Measurements from ENCODE around the gene TAOK2.

The TAOK2 gene

DNA sequence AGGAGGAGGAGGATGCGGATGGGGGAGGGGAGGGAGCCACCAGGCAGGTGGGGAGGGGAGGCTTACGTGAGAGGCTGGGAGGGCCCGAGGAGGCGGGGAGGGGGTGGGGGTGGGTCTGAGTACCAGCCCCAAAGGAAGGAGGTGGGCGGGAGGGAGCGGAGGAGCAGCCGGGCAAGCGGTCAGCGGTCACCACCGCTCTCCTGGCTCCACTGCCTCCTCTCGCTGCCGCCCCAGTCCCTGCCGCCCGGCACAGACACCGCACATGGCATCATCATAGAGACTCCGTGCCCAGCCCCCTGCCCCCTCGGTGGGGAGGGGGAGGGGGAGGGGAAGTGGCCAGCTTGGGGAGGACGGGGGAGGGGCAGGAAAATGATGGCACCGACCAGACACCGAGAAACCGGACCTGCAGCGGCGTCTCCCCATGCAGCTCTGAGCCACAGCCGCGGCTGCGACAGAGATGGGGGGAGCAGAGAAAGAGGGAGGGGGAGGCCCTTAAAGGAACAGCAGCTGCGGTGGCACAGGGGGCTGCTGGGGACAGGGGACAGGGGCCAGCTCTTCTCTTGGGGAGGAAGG lies 57.3 kb downstream of the TAOK2 start, which contains the start of gene TLCD3B:
Gene TLCD3B, minus strand, starts transcription at position 431 of the 573 bp plus-strand sequence. CDS start 744 bp downstream, outside the sequence.
- no peaks in the 10 kb centered on the region for H3K36me3 ChIP-seq (ENCODE audit: control insufficient read depth in 2 of 2, insufficient read depth in 1 of 2, low read length in 2 of 2)
- H3K4me1 ChIP-seq (ENCODE audit: control insufficient read depth, insufficient read depth, low read length) = no peaks in the 10 kb centered on the region
- ChIA-PET CTCF (interaction anchor here (0.6 to 2.3 kb wide), 22 partner anchors 8 to 955 kb away, joined by 3 to 34 read pairs (median 5); partner anchors contain the start of genes ALDOA, C16orf92, HSD3B7 and KCTD13), POLR2A (interaction anchor here (1.3 to 1.5 kb wide), 2 partner anchors 57 to 241 kb away, joined by 5 to 8 read pairs; partner anchors contain the start of genes KIF22 and TAOK2)
- H3K27ac ChIP-seq (ENCODE audit: extremely low read depth, low read depth, low read length) = no peak within 1 kb of the TSS
- TF ChIP-seq ZNF341 (tag by site-specific recombination; IDR thresholded peaks at IDR 0.05; ENCODE audit: low read depth) = peak; percentile 65
- TF ChIP-seq, protein P1, sequence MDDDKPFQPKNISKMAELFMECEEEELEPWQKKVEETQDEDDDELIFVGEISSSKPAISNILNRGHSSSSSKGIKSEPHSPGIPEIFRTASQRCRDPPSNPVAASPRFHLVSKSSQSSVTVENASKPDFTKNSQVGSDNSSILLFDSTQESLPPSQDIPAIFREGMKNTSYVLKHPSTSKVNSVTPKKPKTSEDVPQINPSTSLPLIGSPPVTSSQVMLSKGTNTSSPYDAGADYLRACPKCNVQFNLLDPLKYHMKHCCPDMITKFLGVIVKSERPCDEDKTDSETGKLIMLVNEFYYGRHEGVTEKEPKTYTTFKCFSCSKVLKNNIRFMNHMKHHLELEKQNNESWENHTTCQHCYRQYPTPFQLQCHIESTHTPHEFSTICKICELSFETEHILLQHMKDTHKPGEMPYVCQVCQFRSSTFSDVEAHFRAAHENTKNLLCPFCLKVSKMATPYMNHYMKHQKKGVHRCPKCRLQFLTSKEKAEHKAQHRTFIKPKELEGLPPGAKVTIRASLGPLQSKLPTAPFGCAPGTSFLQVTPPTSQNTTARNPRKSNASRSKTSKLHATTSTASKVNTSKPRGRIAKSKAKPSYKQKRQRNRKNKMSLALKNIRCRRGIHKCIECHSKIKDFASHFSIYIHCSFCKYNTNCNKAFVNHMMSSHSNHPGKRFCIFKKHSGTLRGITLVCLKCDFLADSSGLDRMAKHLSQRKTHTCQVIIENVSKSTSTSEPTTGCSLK (tag by site-specific recombination; IDR thresholded peaks at IDR 0.05) = no peak
- TF ChIP-seq, protein P2, sequence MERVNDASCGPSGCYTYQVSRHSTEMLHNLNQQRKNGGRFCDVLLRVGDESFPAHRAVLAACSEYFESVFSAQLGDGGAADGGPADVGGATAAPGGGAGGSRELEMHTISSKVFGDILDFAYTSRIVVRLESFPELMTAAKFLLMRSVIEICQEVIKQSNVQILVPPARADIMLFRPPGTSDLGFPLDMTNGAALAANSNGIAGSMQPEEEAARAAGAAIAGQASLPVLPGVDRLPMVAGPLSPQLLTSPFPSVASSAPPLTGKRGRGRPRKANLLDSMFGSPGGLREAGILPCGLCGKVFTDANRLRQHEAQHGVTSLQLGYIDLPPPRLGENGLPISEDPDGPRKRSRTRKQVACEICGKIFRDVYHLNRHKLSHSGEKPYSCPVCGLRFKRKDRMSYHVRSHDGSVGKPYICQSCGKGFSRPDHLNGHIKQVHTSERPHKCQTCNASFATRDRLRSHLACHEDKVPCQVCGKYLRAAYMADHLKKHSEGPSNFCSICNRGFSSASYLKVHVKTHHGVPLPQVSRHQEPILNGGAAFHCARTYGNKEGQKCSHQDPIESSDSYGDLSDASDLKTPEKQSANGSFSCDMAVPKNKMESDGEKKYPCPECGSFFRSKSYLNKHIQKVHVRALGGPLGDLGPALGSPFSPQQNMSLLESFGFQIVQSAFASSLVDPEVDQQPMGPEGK (tag by site-specific recombination; IDR thresholded peaks at IDR 0.05) = peak; percentile 43; the same call in 1 of the 2 replicates
- no peaks in the 10 kb centered on the region for H3K9me3 ChIP-seq (ENCODE audit: control insufficient read depth, insufficient read depth, low read depth, low read length)
- H3K4me3 ChIP-seq (ENCODE audit: low read depth, low read length) = peak within 1 kb of the TSS; percentile 9; the same call in 1 of the 2 replicates

DNA sequence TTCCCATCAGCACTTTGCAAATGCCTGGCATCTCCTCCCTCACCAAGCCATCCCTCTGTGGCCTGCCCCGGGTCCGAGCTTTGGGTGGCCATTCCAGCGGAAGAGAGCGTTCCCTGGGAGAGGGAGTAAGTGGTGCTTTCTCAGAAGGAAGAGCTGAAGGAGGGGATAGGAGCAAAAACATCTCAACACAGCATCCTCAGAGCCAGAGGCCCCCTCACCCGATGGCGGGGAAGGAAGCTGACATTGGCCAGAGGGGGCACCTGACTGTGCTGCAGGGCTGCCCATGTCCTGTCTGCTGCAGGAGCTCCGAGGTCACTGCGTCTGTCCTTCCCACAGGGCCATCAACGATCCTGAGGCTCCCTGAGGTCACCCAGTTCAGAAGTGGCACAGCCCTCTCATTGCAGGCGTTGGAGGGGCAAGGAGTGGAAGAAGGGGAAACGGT lies 57.8 kb downstream of the TAOK2 start:
- Histone ChIP-seq H3K4me1 (ENCODE audit: control insufficient read depth, insufficient read depth, low read length) (no peaks in the 10 kb centered on the region), H3K9me3 (ENCODE audit: control insufficient read depth, insufficient read depth, low read depth, low read length) (no peaks in the 10 kb centered on the region), H3K27ac (ENCODE audit: extremely low read depth, low read depth, low read length) (no peak overlapping the region), H3K36me3 (ENCODE audit: control insufficient read depth in 2 of 2, insufficient read depth in 1 of 2, low read length in 2 of 2) (no peaks in the 10 kb centered on the region), H3K4me3 (ENCODE audit: low read depth, low read length) (no peak overlapping the region)
- TF ChIP-seq, protein P3, sequence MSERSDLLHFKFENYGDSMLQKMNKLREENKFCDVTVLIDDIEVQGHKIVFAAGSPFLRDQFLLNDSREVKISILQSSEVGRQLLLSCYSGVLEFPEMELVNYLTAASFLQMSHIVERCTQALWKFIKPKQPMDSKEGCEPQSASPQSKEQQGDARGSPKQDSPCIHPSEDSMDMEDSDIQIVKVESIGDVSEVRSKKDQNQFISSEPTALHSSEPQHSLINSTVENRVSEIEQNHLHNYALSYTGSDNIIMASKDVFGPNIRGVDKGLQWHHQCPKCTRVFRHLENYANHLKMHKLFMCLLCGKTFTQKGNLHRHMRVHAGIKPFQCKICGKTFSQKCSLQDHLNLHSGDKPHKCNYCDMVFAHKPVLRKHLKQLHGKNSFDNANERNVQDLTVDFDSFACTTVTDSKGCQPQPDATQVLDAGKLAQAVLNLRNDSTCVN (tag by site-specific recombination; optimal IDR thresholded peaks at IDR 0.05) = peak; percentile 2
- TF ChIP-seq, protein P4, sequence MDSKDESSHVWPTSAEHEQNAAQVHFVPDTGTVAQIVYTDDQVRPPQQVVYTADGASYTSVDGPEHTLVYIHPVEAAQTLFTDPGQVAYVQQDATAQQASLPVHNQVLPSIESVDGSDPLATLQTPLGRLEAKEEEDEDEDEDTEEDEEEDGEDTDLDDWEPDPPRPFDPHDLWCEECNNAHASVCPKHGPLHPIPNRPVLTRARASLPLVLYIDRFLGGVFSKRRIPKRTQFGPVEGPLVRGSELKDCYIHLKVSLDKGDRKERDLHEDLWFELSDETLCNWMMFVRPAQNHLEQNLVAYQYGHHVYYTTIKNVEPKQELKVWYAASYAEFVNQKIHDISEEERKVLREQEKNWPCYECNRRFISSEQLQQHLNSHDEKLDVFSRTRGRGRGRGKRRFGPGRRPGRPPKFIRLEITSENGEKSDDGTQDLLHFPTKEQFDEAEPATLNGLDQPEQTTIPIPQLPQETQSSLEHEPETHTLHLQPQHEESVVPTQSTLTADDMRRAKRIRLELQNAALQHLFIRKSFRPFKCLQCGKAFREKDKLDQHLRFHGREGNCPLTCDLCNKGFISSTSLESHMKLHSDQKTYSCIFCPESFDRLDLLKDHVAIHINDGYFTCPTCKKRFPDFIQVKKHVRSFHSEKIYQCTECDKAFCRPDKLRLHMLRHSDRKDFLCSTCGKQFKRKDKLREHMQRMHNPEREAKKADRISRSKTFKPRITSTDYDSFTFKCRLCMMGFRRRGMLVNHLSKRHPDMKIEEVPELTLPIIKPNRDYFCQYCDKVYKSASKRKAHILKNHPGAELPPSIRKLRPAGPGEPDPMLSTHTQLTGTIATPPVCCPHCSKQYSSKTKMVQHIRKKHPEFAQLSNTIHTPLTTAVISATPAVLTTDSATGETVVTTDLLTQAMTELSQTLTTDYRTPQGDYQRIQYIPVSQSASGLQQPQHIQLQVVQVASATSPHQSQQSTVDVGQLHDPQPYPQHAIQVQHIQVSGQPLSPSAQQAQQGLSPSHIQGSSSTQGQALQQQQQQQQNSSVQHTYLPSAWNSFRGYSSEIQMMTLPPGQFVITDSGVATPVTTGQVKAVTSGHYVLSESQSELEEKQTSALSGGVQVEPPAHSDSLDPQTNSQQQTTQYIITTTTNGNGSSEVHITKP (tag by site-specific recombination; IDR thresholded peaks at IDR 0.05) = peak; percentile 4; the same call in 1 of the 2 replicates
- TF ChIP-seq ZNF626 (tag by site-specific recombination; IDR thresholded peaks at IDR 0.05) = no peak
- ChIA-PET CTCF (interaction anchor here (0.6 to 2.3 kb wide), 50 partner anchors 8 to 1151 kb away, joined by 3 to 34 read pairs (median 4); partner anchors contain the start of genes ALDOA, C16orf92, HIRIP3 and HSD3B7), POLR2A (interaction anchor here (1.1 to 1.5 kb wide), 5 partner anchors 36 to 241 kb away, joined by 3 to 8 read pairs (median 4); partner anchors contain the start of genes HIRIP3, KIF22, PAGR1 and TAOK2)

DNA sequence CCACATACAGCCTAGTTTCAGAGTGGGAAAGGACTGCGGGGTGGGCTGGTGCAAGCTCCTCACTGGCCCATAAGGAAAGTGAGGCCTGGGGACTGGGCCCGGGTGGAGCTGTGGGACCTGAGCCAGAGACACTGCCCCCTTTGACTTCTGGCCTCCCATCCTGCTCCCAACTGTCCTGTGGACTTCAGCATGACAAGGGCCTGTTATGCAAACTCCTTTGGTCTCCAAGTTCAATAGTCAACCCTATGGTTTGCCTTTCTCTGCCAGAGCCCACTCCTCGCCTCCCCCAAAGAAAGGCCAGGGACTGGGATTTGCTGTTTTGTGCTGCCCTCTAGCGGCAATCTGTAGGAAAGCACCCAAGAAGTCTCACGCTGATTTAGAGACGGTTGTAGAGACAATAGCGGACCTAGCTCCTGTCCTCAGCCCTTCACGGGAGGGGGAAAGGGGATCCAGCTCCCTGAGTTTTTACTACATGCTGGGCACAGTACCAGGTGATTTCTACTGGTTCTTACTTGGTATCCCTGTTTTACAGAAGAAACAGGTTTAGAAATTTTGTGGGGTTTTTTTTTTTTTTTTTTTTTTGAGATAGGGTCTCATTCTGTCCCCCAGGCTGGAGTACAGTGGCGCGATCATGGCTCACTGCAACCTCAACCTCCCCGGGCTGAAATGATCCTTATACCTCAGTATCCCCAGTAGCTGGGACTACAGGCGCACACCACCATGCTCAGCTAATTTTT lies 58.6 kb downstream of the TAOK2 start:
- ChIA-PET CTCF (interaction anchor here (0.6 to 2.3 kb wide), 70 partner anchors 8 to 1221 kb away, joined by 3 to 34 read pairs (median 4); partner anchors contain the start of genes ALDOA, C16orf92, HIRIP3 and HSD3B7), POLR2A (interaction anchor here (0.5 to 1.5 kb wide), 8 partner anchors 33 to 749 kb away, joined by 3 to 8 read pairs (median 6); partner anchors contain the start of genes ALDOA, HIRIP3, KIF22 and PAGR1)
- no peak overlapping the region for H3K27ac ChIP-seq (ENCODE audit: extremely low read depth, low read depth, low read length)
- no peaks in the 10 kb centered on the region for H3K4me1 ChIP-seq (ENCODE audit: control insufficient read depth, insufficient read depth, low read length)
- H3K36me3 ChIP-seq (ENCODE audit: control insufficient read depth in 2 of 2, insufficient read depth in 1 of 2, low read length in 2 of 2) = no peaks in the 10 kb centered on the region
- no peak overlapping the region for H3K4me3 ChIP-seq (ENCODE audit: low read depth, low read length)
- H3K9me3 ChIP-seq (ENCODE audit: control insufficient read depth, insufficient read depth, low read depth, low read length) = no peaks in the 10 kb centered on the region
- TF ChIP-seq KLF9 (tag by site-specific recombination; IDR thresholded peaks at IDR 0.05; ENCODE audit: low read depth) (0 out of 2 replicates have a peak, but pooled peaks have one; percentile 10), KLF10 (tag by site-specific recombination; IDR thresholded peaks at IDR 0.05) (0 out of 2 replicates have a peak, but pooled peaks have one; percentile 25), ZNF133 (tag by site-specific recombination; IDR thresholded peaks at IDR 0.05) (no peak), ZNF302 (tag by site-specific recombination; IDR thresholded peaks at IDR 0.05; ENCODE audit: low read depth) (no peak)
- TF ChIP-seq, protein P5, sequence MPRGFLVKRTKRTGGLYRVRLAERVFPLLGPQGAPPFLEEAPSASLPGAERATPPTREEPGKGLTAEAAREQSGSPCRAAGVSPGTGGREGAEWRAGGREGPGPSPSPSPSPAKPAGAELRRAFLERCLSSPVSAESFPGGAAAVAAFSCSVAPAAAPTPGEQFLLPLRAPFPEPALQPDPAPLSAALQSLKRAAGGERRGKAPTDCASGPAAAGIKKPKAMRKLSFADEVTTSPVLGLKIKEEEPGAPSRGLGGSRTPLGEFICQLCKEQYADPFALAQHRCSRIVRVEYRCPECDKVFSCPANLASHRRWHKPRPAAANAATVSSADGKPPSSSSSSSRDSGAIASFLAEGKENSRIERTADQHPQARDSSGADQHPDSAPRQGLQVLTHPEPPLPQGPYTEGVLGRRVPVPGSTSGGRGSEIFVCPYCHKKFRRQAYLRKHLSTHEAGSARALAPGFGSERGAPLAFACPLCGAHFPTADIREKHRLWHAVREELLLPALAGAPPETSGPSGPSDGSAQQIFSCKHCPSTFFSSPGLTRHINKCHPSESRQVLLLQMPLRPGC (tag by site-specific recombination; IDR thresholded peaks at IDR 0.05) = no peak

Data from HEK293 (cell line).